GM12872 (cell line): ENCODE results near the gene METTL24.

Source experiments
- CTCF ChIP-seq: IDR thresholded peaks from 3 replicates; pipeline ENCODE4 v1.5.1; 2011; ENCODE audit warnings: low read depth, mild to moderate bottlenecking, low read length, moderate library complexity; ENCODE audit not compliant: insufficient read depth

Gene METTL24

GRCh38 chr6:110320307-110320706 lies 37.8 kb downstream of the METTL24 start:
- no peak for TF ChIP-seq CTCF

- no peak for TF ChIP-seq CTCF
These were observed 38.3 kb downstream of the METTL24 start for GRCh38 chr6:110319843-110320242.

GRCh38 chr6:110319381-110319780 lies 38.8 kb downstream of the METTL24 start:
- TF ChIP-seq CTCF, result no peak

GRCh38 chr6:110318971-110319370 lies 39.2 kb downstream of the METTL24 start:
- TF ChIP-seq CTCF, result no peak

- TF ChIP-seq CTCF, result no peak
These were observed 40.5 kb downstream of the METTL24 start for GRCh38 chr6:110317646-110318045.

GRCh38 chr6:110317189-110317588 lies 41.0 kb downstream of the METTL24 start:
- no peak for TF ChIP-seq CTCF

GRCh38 chr6:110315869-110316398 lies 42.2 kb downstream of the METTL24 start:
- TF ChIP-seq CTCF, result no peak
